ENCODE measurements around the gene KCNIP1. TPM values are rescaled to one million over a fixed set of nuclear protein-coding genes. Genes with fewer than 3 reads are reported as not detected.

KCNIP1 gene
- total RNA-seq, 2 experiments from 2014 or later: not detected

DNA sequence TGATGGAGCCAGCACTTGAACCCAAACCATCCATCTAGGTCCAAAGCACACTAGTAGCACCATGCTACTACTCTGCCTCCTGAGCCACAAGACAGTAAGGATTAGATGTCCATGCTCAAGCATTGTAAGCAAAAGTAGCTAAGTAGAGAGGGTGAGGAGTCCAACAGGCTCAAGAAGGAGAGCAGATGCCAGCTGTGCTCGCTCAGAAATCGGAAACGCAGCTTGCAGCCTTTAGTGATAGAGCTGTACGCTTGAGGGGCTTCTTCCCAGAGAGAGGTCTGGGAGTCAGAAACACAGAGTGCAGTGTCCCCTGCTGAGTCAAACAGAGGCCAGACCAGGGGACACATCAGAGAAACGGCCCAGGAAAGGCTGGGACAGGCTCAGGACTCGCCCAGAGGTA lies 247.0 kb downstream of the KCNIP1 start:
- TF ChIP-seq, protein P1, sequence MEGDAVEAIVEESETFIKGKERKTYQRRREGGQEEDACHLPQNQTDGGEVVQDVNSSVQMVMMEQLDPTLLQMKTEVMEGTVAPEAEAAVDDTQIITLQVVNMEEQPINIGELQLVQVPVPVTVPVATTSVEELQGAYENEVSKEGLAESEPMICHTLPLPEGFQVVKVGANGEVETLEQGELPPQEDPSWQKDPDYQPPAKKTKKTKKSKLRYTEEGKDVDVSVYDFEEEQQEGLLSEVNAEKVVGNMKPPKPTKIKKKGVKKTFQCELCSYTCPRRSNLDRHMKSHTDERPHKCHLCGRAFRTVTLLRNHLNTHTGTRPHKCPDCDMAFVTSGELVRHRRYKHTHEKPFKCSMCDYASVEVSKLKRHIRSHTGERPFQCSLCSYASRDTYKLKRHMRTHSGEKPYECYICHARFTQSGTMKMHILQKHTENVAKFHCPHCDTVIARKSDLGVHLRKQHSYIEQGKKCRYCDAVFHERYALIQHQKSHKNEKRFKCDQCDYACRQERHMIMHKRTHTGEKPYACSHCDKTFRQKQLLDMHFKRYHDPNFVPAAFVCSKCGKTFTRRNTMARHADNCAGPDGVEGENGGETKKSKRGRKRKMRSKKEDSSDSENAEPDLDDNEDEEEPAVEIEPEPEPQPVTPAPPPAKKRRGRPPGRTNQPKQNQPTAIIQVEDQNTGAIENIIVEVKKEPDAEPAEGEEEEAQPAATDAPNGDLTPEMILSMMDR (IDR thresholded peaks at IDR 0.05): no peak
- no peaks in the 10 kb centered on the region for H3K4me1 ChIP-seq (ENCODE audit: insufficient read depth, low read length)
- ChIA-PET POLR2A (no interaction called here), CTCF (no interaction called here)
- H3K27me3 ChIP-seq (ENCODE audit: control insufficient read depth in 1 of 2, insufficient read depth in 2 of 2, low read length in 2 of 2): peaks cover 4 to 5% of the 10 kb centered on the region in 2 experiments
- no peaks in the 10 kb centered on the region for H3K4me1 Mint-ChIP-seq (ENCODE audit: low read depth)
- H3K27ac ChIP-seq (ENCODE audit: low read depth in 1 of 2, low read length in 2 of 2): no peak overlapping the region
- no peak overlapping the region for H3K27ac Mint-ChIP-seq
- no peaks in the 10 kb centered on the region for H3K36me3 ChIP-seq (ENCODE audit: insufficient read depth, low read length)
- H3K9me3 ChIP-seq (ENCODE audit: control insufficient read depth in 1 of 2, insufficient read depth in 1 of 2, low read length in 2 of 2): peaks cover 0 to 4% of the 10 kb centered on the region in 2 experiments
- H3K9me3 Mint-ChIP-seq: no peaks in the 10 kb centered on the region
- ATAC-seq (ENCODE audit: poor library complexity) (no peak), DNase-seq (no peak)
- no peak overlapping the region for H3K4me3 ChIP-seq (ENCODE audit: low read length)
- no peak overlapping the region for H3K4me3 Mint-ChIP-seq
- H3K36me3 Mint-ChIP-seq (ENCODE audit: low read depth): no peaks in the 10 kb centered on the region
- intact Hi-C loops (cut with DNase I, micrococcal nuclease): no loop called here
- peaks cover 60% of the 10 kb centered on the region for H3K27me3 Mint-ChIP-seq

GRCh38 chr5:170751631-170752030 lies 247.8 kb downstream of the KCNIP1 start:
- TF ChIP-seq, protein P1 (IDR thresholded peaks at IDR 0.05): no peak
- Histone ChIP-seq H3K27ac (ENCODE audit: low read depth in 1 of 2, low read length in 2 of 2) (no peak overlapping the region), H3K4me3 (ENCODE audit: low read length) (no peak overlapping the region), H3K27me3 (ENCODE audit: control insufficient read depth in 1 of 2, insufficient read depth in 2 of 2, low read length in 2 of 2) (peaks cover under 1 to 2% of the 10 kb centered on the region in 2 experiments), H3K4me1 (ENCODE audit: insufficient read depth, low read length) (no peaks in the 10 kb centered on the region), H3K36me3 (ENCODE audit: insufficient read depth, low read length) (no peaks in the 10 kb centered on the region), H3K9me3 (ENCODE audit: control insufficient read depth in 1 of 2, insufficient read depth in 1 of 2, low read length in 2 of 2) (peaks cover 0 to 4% of the 10 kb centered on the region in 2 experiments)
- DNase-seq (no peak), ATAC-seq (ENCODE audit: poor library complexity) (no peak)
- Mint-ChIP-seq H3K9me3 (no peaks in the 10 kb centered on the region), H3K4me3 (no peak overlapping the region), H3K4me1 (ENCODE audit: low read depth) (no peaks in the 10 kb centered on the region), H3K27me3 (peaks cover 52% of the 10 kb centered on the region), H3K27ac (no peak overlapping the region), H3K36me3 (ENCODE audit: low read depth) (no peaks in the 10 kb centered on the region)
- POLR2A ChIA-PET: no interaction called here
- CTCF ChIA-PET: no interaction called here
- intact Hi-C loops (cut with DNase I, micrococcal nuclease): no loop called here

DNA sequence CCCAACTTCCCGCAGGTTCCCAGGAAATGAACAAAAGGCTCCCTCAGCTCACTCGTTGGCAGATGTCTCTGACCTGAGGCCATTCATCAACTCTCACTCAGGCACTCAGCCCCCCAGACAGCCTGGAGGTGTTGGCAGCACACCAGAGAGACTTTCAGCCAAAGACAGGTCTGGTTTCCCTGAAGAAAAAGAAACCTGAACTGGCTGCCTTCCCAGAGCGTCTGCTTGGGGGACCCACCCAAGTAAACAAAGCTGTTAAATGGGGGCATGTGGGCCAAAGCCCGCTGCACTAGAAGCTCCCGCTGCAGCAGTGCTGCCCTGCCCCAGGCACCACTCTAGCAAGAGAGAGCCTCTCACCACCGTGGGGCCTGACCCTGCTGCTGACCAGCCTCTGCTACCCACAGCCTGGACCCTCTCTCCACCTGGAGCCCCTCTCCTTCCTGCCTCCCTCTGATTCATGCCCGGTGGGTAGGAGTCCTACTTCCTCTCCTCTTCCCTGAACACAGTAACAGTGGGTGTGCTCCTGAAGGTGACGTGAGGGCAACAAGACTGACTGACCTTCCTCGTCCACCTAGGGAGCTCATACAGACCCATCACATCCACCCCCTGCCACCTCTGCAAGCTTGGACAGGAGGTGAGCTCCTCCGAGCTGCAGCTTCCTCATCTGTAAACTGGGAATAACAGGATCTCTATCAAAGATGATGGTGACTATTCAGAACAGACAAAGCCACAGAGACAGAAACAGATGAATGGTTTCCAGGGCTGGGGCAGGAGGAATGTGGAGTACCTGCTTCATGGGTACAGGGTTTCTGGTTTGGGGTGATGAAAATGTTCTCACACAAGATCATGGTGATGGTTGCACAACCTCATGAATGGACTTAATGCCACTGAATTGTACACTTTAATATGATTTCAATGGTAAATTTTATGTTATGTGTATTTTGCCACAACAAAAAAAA lies 248.7 kb downstream of the KCNIP1 start:
- no peaks in the 10 kb centered on the region for H3K9me3 Mint-ChIP-seq
- no peaks in the 10 kb centered on the region for H3K4me1 ChIP-seq (ENCODE audit: insufficient read depth, low read length)
- POLR2A ChIA-PET: no interaction called here
- H3K36me3 ChIP-seq (ENCODE audit: insufficient read depth, low read length): no peaks in the 10 kb centered on the region
- CTCF ChIA-PET: no interaction called here
- no peak overlapping the region for H3K27ac ChIP-seq (ENCODE audit: low read depth in 1 of 2, low read length in 2 of 2)
- no peaks in the 10 kb centered on the region for H3K4me1 Mint-ChIP-seq (ENCODE audit: low read depth)
- TF ChIP-seq, protein P1 (IDR thresholded peaks at IDR 0.05): no peak
- no peak overlapping the region for H3K27ac Mint-ChIP-seq
- H3K27me3 ChIP-seq (ENCODE audit: control insufficient read depth in 1 of 2, insufficient read depth in 2 of 2, low read length in 2 of 2): peaks cover 0 to 2% of the 10 kb centered on the region in 2 experiments
- ATAC-seq (ENCODE audit: poor library complexity) (no peak), DNase-seq (no peak)
- no peak overlapping the region for H3K4me3 ChIP-seq (ENCODE audit: low read length)
- H3K9me3 ChIP-seq (ENCODE audit: control insufficient read depth in 1 of 2, insufficient read depth in 1 of 2, low read length in 2 of 2): peaks cover 0 to 4% of the 10 kb centered on the region in 2 experiments
- intact Hi-C loops (cut with DNase I, micrococcal nuclease): no loop called here
- H3K4me3 Mint-ChIP-seq: no peak overlapping the region
- no peaks in the 10 kb centered on the region for H3K36me3 Mint-ChIP-seq (ENCODE audit: low read depth)
- peaks cover 43% of the 10 kb centered on the region for H3K27me3 Mint-ChIP-seq

Data from CD4-positive, alpha-beta T cell (primary cell).